ENCODE data around the gene WDR19. TPM values are rescaled to one million over a fixed set of nuclear protein-coding genes. Genes with fewer than 3 reads are reported as not detected.
"Not testable (repeated sequence)": the region's sequence is repeated elsewhere in the genome, so short reads cannot be mapped to it uniquely, and the experiment has no call there.

Gene WDR19
- total RNA-seq, result 100 to 1,000 TPM in 1 of 4 donors, 10 to 100 TPM in 3; 24.4 to 111 (median 25.2) TPM

GRCh38 chr4:39181905-39182638 is at the start of gene WDR19:
Gene WDR19 (plus strand): TSS chr4:39182529. CDS start chr4:39182558, 29 bp downstream.
- TF ChIP-seq CTCF (IDR thresholded peaks at IDR 0.05) (peak; percentile 30 to 45), EP300 (IDR thresholded peaks at IDR 0.05) (no peak), POLR2AphosphoS5 (IDR thresholded peaks at IDR 0.05) (peak in 2 of 3 donors; percentile 34 to 77), POLR2A (IDR thresholded peaks at IDR 0.05) (no peak)
- H3K27me3 ChIP-seq, result no peaks in the 10 kb centered on the region
- peaks cover 14% of the 10 kb centered on the region for H3K4me1 ChIP-seq
- H3K36me3 ChIP-seq, result peaks cover 3% of the 10 kb centered on the region
- no peaks in the 10 kb centered on the region for H3K9me3 ChIP-seq
- peak; percentile 99 for DNase-seq (ENCODE audit: low spot score in 2 of 2)
- peak within 1 kb of the TSS; percentile 94 for H3K4me3 ChIP-seq
- peak within 1 kb of the TSS; percentile 59 for H3K27ac ChIP-seq
- 1% methylated on average over 40 of the region's 48 CpGs for WGBS

- H3K36me3 ChIP-seq, result no peaks in the 10 kb centered on the region
Observed at GRCh38 chr4:39133623-39134022, 48.7 kb upstream of the WDR19 start.

GRCh38 chr4:39134683-39135306 is 47.5 kb upstream of the WDR19 start:
- Histone ChIP-seq H3K27me3 (no peaks in the 10 kb centered on the region), H3K4me3 (no peak overlapping the region), H3K36me3 (no peaks in the 10 kb centered on the region), H3K4me1 (peaks cover 8% of the 10 kb centered on the region), H3K27ac (no peak overlapping the region), H3K9me3 (no peaks in the 10 kb centered on the region)
- DNase-seq (ENCODE audit: low spot score in 2 of 2), result no peak
- 58% methylated on average over 2 of the region's 2 CpGs for WGBS
- TF ChIP-seq POLR2A (IDR thresholded peaks at IDR 0.05) (no peak), CTCF (IDR thresholded peaks at IDR 0.05) (no peak), EP300 (IDR thresholded peaks at IDR 0.05) (no peak), POLR2AphosphoS5 (IDR thresholded peaks at IDR 0.05) (no peak)

More at GRCh38 chr4:39133623-39134022, 48.7 kb upstream of the WDR19 start:
- no peak for DNase-seq (ENCODE audit: low spot score in 2 of 2)
- Histone ChIP-seq H3K9me3 (no peaks in the 10 kb centered on the region), H3K4me1 (peaks cover 8% of the 10 kb centered on the region), H3K27me3 (no peaks in the 10 kb centered on the region), H3K27ac (no peak overlapping the region), H3K4me3 (no peak overlapping the region)
- TF ChIP-seq CTCF (IDR thresholded peaks at IDR 0.05), result no peak
- TF ChIP-seq POLR2A (IDR thresholded peaks at IDR 0.05), result no peak
- TF ChIP-seq POLR2AphosphoS5 (IDR thresholded peaks at IDR 0.05), result no peak
- no peak for TF ChIP-seq EP300 (IDR thresholded peaks at IDR 0.05)
- 95% methylated on average over 3 of the region's 3 CpGs for WGBS

- not testable (repeated sequence) for H3K4me3 ChIP-seq; H3K36me3 ChIP-seq; H3K27ac ChIP-seq; H3K9me3 ChIP-seq; H3K27me3 ChIP-seq; DNase-seq (ENCODE audit: low spot score in 2 of 2); H3K4me1 ChIP-seq
- 73% methylated on average over 3 of the region's 3 CpGs for WGBS
Observed at GRCh38 chr4:39138227-39138626, 44.1 kb upstream of the WDR19 start.

GRCh38 chr4:39146211-39146610 is 36.1 kb upstream of the WDR19 start:
- DNase-seq (ENCODE audit: low spot score in 2 of 2), result no peak
- Histone ChIP-seq H3K4me1 (no peaks in the 10 kb centered on the region), H3K27ac (no peak overlapping the region), H3K27me3 (no peaks in the 10 kb centered on the region), H3K36me3 (no peaks in the 10 kb centered on the region), H3K4me3 (no peak overlapping the region), H3K9me3 (no peaks in the 10 kb centered on the region)
- TF ChIP-seq CTCF (IDR thresholded peaks at IDR 0.05), result no peak
- TF ChIP-seq POLR2AphosphoS5 (IDR thresholded peaks at IDR 0.05), result no peak
- no peak for TF ChIP-seq POLR2A (IDR thresholded peaks at IDR 0.05)
- TF ChIP-seq EP300 (IDR thresholded peaks at IDR 0.05), result no peak
- 81% methylated on average over 1 of the region's 1 CpG for WGBS

Measured in suprapubic skin (tissue), 4 donors.